Ishikawa (cell line): ENCODE data around the gene TAX1BP1.

ENCODE experiments used
- CREB1 ChIP-seq: IDR thresholded peaks from 2 replicates; pipeline ENCODE4 v1.6.1; 2012; ENCODE audit warnings: low read depth
- EGR1 ChIP-seq: IDR thresholded peaks from 2 replicates; pipeline ENCODE4 v1.6.1; 2012
- EP300 ChIP-seq: IDR thresholded peaks from 2 replicates; pipeline ENCODE4 v1.6.1; 2012; ENCODE audit warnings: borderline replicate concordance
- FOXM1 ChIP-seq: IDR thresholded peaks from 2 replicates; pipeline ENCODE4 v1.6.1; 2012; ENCODE audit warnings: low read depth, borderline replicate concordance
- RAD21 ChIP-seq: IDR thresholded peaks from 2 replicates; pipeline ENCODE4 v1.6.1; 2012; ENCODE audit warnings: low read depth
- TAF1 ChIP-seq: IDR thresholded peaks from 2 replicates; pipeline ENCODE4 v1.6.1; 2012; ENCODE audit warnings: low read depth, mild to moderate bottlenecking
- TCF12 ChIP-seq: IDR thresholded peaks from 2 replicates; pipeline ENCODE4 v1.6.1; 2012; ENCODE audit warnings: low read depth
- TEAD4 ChIP-seq: IDR thresholded peaks from 2 replicates; pipeline ENCODE4 v1.6.1; 2012
- YY1 ChIP-seq: IDR thresholded peaks from 2 replicates; pipeline ENCODE4 v1.6.1; 2012; ENCODE audit warnings: low read depth
- ZBTB7A ChIP-seq: IDR thresholded peaks from 2 replicates; pipeline ENCODE4 v1.6.1; 2012; ENCODE audit warnings: low read depth
- TF ChIP-seq, protein P1 (sequence below): IDR thresholded peaks from 2 replicates; pipeline ENCODE4 v1.6.1; 2012
- TF ChIP-seq, protein P2 (sequence below): IDR thresholded peaks from 2 replicates; pipeline ENCODE4 v1.6.1; 2012; ENCODE audit warnings: low read depth, mild to moderate bottlenecking
- TF ChIP-seq, protein P3 (sequence below): IDR thresholded peaks from 2 replicates; pipeline ENCODE4 v1.6.1; 2012

TAX1BP1 gene

DNA sequence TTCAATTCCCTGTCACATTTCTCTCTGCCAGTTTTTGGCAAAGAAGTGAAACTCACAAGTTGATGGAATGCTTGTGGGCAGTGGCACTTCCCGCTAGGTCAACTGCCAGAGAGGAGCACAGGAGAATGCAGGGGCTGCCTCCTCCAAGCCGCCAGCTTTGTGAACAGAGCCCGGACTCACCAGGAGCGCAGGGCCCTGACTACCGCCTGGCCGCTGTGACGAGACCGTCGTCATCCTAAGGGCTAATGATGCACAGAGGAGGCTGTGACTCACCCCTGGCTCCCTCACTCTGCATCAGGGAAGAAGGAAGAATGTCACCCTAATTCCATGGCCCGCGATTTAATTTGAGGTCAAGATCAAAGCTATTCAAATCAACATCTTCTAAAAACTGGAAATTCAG, 123.9 kb downstream of the TAX1BP1 start:
- TF ChIP-seq, protein P1, sequence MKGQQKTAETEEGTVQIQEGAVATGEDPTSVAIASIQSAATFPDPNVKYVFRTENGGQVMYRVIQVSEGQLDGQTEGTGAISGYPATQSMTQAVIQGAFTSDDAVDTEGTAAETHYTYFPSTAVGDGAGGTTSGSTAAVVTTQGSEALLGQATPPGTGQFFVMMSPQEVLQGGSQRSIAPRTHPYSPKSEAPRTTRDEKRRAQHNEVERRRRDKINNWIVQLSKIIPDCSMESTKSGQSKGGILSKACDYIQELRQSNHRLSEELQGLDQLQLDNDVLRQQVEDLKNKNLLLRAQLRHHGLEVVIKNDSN = no peak
- TF ChIP-seq YY1 (no peak), TAF1 (no peak), FOXM1 (no peak), EP300 (no peak), ZBTB7A (no peak), RAD21 (no peak), TCF12 (no peak), CREB1 (no peak), EGR1 (no peak), TEAD4 (no peak)
- TF ChIP-seq, protein P2, sequence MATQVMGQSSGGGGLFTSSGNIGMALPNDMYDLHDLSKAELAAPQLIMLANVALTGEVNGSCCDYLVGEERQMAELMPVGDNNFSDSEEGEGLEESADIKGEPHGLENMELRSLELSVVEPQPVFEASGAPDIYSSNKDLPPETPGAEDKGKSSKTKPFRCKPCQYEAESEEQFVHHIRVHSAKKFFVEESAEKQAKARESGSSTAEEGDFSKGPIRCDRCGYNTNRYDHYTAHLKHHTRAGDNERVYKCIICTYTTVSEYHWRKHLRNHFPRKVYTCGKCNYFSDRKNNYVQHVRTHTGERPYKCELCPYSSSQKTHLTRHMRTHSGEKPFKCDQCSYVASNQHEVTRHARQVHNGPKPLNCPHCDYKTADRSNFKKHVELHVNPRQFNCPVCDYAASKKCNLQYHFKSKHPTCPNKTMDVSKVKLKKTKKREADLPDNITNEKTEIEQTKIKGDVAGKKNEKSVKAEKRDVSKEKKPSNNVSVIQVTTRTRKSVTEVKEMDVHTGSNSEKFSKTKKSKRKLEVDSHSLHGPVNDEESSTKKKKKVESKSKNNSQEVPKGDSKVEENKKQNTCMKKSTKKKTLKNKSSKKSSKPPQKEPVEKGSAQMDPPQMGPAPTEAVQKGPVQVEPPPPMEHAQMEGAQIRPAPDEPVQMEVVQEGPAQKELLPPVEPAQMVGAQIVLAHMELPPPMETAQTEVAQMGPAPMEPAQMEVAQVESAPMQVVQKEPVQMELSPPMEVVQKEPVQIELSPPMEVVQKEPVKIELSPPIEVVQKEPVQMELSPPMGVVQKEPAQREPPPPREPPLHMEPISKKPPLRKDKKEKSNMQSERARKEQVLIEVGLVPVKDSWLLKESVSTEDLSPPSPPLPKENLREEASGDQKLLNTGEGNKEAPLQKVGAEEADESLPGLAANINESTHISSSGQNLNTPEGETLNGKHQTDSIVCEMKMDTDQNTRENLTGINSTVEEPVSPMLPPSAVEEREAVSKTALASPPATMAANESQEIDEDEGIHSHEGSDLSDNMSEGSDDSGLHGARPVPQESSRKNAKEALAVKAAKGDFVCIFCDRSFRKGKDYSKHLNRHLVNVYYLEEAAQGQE = no peak
- TF ChIP-seq, protein P3, sequence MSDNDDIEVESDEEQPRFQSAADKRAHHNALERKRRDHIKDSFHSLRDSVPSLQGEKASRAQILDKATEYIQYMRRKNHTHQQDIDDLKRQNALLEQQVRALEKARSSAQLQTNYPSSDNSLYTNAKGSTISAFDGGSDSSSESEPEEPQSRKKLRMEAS = no peak

- no peak for TF ChIP-seq TAF1
- TF ChIP-seq, protein P2 = no peak
- no peak for TF ChIP-seq ZBTB7A
- TF ChIP-seq, protein P3 = no peak
These were observed 126.3 kb downstream of the TAX1BP1 start for GRCh38 chr7:27866256-27866655.

DNA sequence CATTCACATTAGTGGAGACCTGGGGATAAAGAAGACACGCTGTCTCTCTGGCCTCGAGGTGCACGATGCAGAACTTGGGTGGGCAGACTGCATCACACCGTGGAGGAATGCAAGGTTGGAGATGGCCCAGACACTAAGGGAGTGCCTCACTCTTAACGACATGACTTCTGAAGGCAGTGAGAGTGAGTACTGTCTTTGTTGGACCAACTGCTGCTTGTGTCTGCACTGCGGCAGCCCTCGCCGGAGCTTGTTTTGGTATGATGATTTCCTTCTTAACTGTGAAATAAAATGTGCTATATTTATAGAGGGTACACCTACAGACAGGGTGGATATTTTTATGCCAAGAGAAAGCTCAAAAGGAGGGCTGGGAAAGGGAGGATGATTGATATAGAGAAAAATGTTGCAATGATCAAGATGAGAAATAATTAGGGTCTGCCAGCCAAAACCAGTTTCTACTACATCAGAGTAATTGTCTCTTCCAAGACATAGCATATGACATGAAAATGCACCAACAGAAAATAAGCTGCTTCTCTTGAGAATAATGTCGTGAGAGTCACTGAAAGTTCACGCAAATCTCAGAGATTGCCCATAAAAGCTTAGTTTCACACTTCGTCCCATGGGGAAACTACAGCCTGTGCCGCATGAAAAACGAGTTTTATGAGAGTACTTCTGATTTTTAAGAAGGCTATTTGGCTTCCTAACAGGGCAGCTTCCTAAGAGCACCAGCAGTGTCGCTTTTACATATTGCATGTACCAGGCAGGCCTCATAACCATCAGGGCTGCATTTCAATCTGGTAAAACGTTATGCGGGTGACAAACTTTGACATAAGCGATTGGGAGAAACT, 127.1 kb downstream of the TAX1BP1 start:
- TF ChIP-seq FOXM1 = no peak
- TF ChIP-seq, protein P2 = no peak
- no peak for TF ChIP-seq TAF1

GRCh38 chr7:27868131-27868550, 128.2 kb downstream of the TAX1BP1 start:
- TF ChIP-seq, protein P2 = no peak
- TF ChIP-seq, protein P1 = no peak
- TF ChIP-seq RAD21 = no peak
